ENCODE results near the gene IRF2BP2.

Gene IRF2BP2

DNA sequence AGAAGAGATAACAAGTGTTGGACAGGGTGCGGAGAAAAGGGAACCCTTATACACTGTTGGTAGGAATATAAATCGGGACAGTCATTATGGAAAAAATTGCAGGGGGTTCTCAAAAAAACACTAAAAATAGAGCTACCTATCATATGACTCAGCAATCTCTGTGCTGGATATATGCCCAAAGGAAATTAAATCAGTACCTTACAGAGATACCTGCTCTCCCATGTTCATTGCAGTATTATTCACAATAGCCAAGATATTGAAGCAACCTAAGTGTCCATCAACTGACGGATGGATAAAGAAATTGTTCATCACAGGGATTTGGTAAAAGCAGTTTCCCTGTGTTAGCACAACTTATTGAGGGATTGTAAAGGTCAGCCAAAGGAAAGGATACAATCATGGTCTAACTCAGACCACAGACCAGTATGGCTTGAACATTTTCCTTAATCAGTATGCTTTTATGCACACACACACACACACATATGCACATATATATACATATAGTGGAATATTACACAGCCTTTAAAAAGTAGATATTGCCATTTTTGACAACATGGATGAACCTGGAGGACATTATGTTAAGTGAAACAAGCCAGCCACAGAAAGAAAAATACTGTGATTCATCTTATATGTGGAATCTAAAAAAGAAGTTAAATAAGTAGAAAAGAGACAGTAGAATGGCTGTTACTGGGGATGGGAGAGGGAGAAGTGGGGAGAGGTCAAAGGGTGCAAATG lies 44.2 kb upstream of the IRF2BP2 start:
- no peak for DNase-seq (ENCODE audit: low read depth)
- no peak overlapping the region for H3K4me3 ChIP-seq (ENCODE audit: low read depth, low read length)
- TF ChIP-seq, protein P1, sequence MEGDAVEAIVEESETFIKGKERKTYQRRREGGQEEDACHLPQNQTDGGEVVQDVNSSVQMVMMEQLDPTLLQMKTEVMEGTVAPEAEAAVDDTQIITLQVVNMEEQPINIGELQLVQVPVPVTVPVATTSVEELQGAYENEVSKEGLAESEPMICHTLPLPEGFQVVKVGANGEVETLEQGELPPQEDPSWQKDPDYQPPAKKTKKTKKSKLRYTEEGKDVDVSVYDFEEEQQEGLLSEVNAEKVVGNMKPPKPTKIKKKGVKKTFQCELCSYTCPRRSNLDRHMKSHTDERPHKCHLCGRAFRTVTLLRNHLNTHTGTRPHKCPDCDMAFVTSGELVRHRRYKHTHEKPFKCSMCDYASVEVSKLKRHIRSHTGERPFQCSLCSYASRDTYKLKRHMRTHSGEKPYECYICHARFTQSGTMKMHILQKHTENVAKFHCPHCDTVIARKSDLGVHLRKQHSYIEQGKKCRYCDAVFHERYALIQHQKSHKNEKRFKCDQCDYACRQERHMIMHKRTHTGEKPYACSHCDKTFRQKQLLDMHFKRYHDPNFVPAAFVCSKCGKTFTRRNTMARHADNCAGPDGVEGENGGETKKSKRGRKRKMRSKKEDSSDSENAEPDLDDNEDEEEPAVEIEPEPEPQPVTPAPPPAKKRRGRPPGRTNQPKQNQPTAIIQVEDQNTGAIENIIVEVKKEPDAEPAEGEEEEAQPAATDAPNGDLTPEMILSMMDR (conservative IDR thresholded peaks at IDR 0.05; ENCODE audit: low read depth, low read length) = no peak

DNA sequence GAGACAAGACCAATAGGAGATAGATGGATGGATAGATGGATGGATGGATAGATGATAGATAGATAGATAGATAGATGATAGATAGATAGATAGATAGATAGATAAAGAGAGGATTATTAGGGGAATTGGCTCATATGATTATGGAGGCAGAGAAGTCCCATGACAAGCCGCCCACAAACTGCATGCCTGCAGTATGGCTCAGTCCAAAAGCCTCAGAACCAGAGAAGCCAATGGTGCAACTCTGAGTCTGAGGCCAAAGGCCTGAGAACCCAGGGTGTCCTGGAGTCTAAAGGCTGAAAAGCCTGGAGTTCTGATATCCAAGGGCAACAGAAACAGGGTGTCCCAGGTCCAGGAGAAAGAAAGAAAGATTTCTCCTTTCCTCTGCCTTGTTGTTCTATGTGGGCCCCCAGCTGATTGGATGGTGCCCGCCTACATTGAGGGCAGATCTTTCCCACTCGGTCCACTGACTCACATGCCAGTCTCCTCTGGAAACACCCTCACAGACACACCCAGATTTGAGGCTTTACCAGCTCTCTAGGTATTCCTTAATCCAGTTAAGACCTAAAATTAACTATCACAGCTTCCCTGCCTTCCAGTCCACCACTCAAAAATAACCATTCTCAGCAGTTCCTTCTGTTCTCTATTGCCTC lies 39.6 kb upstream of the IRF2BP2 start:
- TF ChIP-seq, protein P1 (conservative IDR thresholded peaks at IDR 0.05; ENCODE audit: low read depth, low read length) = no peak
- DNase-seq (ENCODE audit: low read depth) = peak; percentile 18
- no peak overlapping the region for H3K4me3 ChIP-seq (ENCODE audit: low read depth, low read length)

DNA sequence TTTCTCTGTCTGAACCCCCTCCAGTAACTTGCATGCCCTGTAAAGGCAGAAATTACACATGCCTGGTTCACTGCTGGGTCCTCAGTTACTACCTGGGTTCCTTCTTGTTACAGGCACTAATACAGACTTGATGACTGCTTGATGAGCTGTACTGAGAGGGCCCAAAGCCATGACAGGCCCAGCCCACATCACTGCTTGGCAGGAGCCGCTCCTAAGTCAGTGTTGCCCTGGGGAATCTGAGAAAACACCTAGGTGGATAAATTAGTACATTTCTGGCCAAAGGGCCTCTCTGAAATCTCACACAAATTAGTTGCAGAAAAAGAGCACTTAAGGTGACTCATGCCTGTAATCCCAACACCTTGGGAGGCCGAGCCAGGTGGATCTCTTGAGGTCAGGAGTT lies 37.8 kb upstream of the IRF2BP2 start:
- DNase-seq (ENCODE audit: low read depth) = no peak
- TF ChIP-seq, protein P1 (conservative IDR thresholded peaks at IDR 0.05; ENCODE audit: low read depth, low read length) = no peak
- H3K4me3 ChIP-seq (ENCODE audit: low read depth, low read length) = no peak overlapping the region

DNA sequence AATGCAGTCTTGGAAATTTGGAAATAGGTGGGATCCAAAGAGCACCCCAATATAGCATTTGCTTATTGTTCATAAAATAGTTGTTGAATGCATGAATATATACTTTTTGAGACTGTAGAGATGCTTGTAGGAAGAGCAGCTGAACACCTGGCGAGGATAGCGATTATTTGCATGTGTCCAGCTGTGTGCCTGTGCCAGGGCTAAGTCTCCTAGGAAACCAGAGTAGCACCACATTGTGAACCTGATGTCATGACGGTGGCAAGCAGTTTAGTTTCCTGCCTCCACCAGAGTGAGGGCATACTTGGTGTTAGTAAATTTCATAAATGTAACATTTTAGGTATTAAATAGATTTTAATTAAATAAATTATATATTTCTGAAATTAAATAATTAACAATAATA lies 37.3 kb upstream of the IRF2BP2 start:
- no peak for DNase-seq (ENCODE audit: low read depth)

DNA sequence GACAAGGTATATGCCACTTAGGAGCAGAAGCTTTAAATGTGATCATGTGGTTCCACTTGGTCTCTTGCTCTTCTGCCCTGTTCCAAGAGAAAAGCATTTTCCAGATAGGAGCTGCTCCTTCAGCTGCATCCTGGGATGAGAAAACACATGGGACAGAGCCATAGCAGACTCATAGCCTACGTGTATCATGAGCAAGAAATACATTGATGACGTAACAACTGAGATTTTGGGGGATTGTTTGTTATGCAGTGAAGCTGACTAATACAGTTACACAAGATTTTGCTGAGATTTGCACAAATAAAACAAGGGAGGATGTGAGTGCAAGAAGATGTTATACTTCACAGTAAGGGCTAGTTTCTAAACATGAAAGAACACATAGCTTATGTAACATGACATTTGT lies 36.0 kb upstream of the IRF2BP2 start:
- DNase-seq (ENCODE audit: low read depth) = no peak
- TF ChIP-seq, protein P1 (conservative IDR thresholded peaks at IDR 0.05; ENCODE audit: low read depth, low read length) = no peak
- no peak overlapping the region for H3K4me3 ChIP-seq (ENCODE audit: low read depth, low read length)

More for the DNA sequence above, 37.3 kb upstream of the IRF2BP2 start:
- no peak overlapping the region for H3K4me3 ChIP-seq (ENCODE audit: low read depth, low read length)
- TF ChIP-seq, protein P1 (conservative IDR thresholded peaks at IDR 0.05; ENCODE audit: low read depth, low read length) = no peak

DNA sequence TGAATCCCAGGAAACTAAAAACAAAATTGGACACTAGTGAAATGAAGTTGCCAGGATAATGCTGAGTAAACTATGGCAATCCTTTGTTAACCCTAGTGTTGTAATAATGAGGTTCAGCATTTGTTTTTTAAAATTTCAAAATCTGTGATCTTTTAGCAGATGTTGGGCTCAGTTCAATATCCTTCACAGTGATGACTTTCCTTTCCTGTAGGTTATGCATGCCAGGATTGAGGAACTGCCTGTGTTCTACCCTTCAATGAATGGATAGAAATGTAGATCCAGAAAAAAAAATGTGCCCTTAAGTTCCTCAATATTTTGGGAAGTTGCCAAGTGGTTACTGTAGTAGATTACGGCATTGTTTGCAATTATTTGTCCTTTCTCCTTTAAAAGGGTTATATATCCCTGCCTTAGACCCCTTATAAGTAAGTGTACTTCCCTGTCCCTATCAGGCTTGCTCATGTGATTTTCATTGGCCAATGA lies 35.5 kb upstream of the IRF2BP2 start:
- TF ChIP-seq, protein P1 (conservative IDR thresholded peaks at IDR 0.05; ENCODE audit: low read depth, low read length) = no peak
- H3K4me3 ChIP-seq (ENCODE audit: low read depth, low read length) = no peak overlapping the region
- DNase-seq (ENCODE audit: low read depth) = no peak

All from choroid plexus epithelial cell (primary cell).